Heart right ventricle (tissue), 16 donors: ENCODE results near the gene PPP4R4. TPM values are rescaled to one million over a fixed set of nuclear protein-coding genes. Genes with fewer than 3 reads are reported as not detected.

ENCODE experiments used
- ATAC-seq, 8 donors: fragments of 200-7000 bp; cut with Tn5 transposase; one replicate each; pipeline ENCODE4 v1.9.1; 2020; ENCODE audit warnings: mild to moderate bottlenecking in 8 of 8, moderate library complexity in 8 of 8, moderate number of reproducible peaks in 1 of 8
- DNase-seq, 2 donors: peaks; one replicate each; pipeline ENCODE4 v3.0.0-alpha.2; 2020
- H3K27ac ChIP-seq, 10 donors: fragments of 200-600 bp; sonication (generic) in 2 of 10; one replicate each; pipeline versions ENCODE4 v1.5.0 to v1.8.0; 2020 to 2022; ENCODE audit warnings: mild to moderate bottlenecking in 3 of 10
- H3K27me3 ChIP-seq, 7 donors: fragments of 200-600 bp; one replicate each; pipeline ENCODE4 v1.8.0; 2021 to 2022; ENCODE audit warnings: mild to moderate bottlenecking in 2 of 7
- H3K36me3 ChIP-seq, 9 donors: fragments of 200-600 bp; sonication (generic) in 1 of 9; one replicate each; pipeline versions ENCODE4 v1.5.0 to v1.8.0; 2020 to 2022; ENCODE audit warnings: mild to moderate bottlenecking in 2 of 9
- H3K4me1 ChIP-seq, 9 donors: fragments of 200-600 bp; sonication (generic) in 1 of 9; one replicate each; pipeline versions ENCODE4 v1.5.0 to v1.8.0; 2020 to 2022; ENCODE audit warnings: mild to moderate bottlenecking in 4 of 9
- H3K4me3 ChIP-seq, 10 donors: fragments of 200-600 bp; sonication (generic) in 2 of 10; one replicate each; pipeline versions ENCODE4 v1.5.0 to v1.8.0; 2020 to 2022; ENCODE audit warnings: mild to moderate bottlenecking in 7 of 10, moderate library complexity in 2 of 10
- H3K9me3 ChIP-seq, 11 donors: fragments of 200-600 bp in 10 of 11; sonication (generic) in 2 of 11; one replicate each; pipeline versions ENCODE4 v1.5.0 to v1.8.0; 2013 to 2022; ENCODE audit warnings: mild to moderate bottlenecking in 2 of 11, control low read depth in 1 of 11, moderate library complexity in 1 of 11
- CTCF ChIP-seq, 9 donors: fragments of 200-600 bp; sonication (generic) in 2 of 9; IDR thresholded peaks; one replicate each; pipeline versions ENCODE4 v1.5.0 to v1.8.0; 2021 to 2022; ENCODE audit warnings: antibody characterized with exemption in 9 of 9, mild to moderate bottlenecking in 5 of 9, moderate library complexity in 1 of 9
- WGBS, 2 donors: extraction: QIAGEN DNeasy Blood & Tissue Kit; methylation state at CpG; one replicate each; pipeline ENCODE4 v1.1.7; 2013; ENCODE audit warnings: inconsistent platforms in 1 of 2; 5-methylcytosine and 5-hydroxymethylcytosine counted together
- intact Hi-C, 10 donors: fragments of 100-400 bp; cut with DNase I; formaldehyde crosslinking; loops; one replicate each; pipeline versions ENCODE4 v1.11.1 to v1.14.2; 2022
- polyA plus RNA-seq, 2 donors: library from polyadenylated mRNA; stranded (reverse); fragments of 200-250 nt; gene quantifications; one replicate each; pipeline ENCODE4 v1.2.3, GENCODE V29; 2013
- total RNA-seq, 10 donors: library from RNA; stranded (reverse); fragmentation: NEBNext Ultra II Directional in 3 of 10; extraction: Animal tissue kit (Norgen Biotek cat#: 25700) in 3 of 10; gene quantifications; one replicate each; pipeline versions ENCODE4 v1.2.1 to v1.2.4, GENCODE V29; 2021 to 2023
- donor health status: Arrhythmogenic right ventricular cardiomyopathy.
- donor health status: ischemic (EF 13 %, LVEDD 7.1; RV severe dilation, severe dysfunction).
- donor health status: healthy with polysubstance abuse.
- donor health status: DM: no; HTN: yes; CAD: no.
- donor health status: DM: no; HTN: no; CAD: no.
- donor health status: ischemic (EF 25% LVEDD 6.9; RV normal size, moderate dysfunction).
- donor health status: ischemic (EF 25% LVEDD 5.7; RV mildly dilated, moderate dysfunction).
- donor health status: healthy.
- donor health status: DM: yes; HTN: yes; CAD: no.
- donor health status: Ischemic cardiomyopathy.
- donor health status: ischemic (EF 35%, LVEDD 5.7; RV mildly dilated, moderate dysfunction).
- donor health status: nonischemic (EF 11% LVEDD 7.7; RV severe dilation, severe dysfunction).
- donor health status: DM: yes; HTN: yes; CAD: no.
- donor health status: PGD.
- donor health status: ischemic (EF 29% LVEDD 5.4; RV normal size, mild dysfunction).
- donor health status: nonischemic (EF 23%, LVEDD 6.1; RV moderate dilation, normal function).

PPP4R4 gene
- total and polyA plus RNA-seq, 12 donors = 0.13 to 0.94 (median 0.31) TPM; not detected in 5

- TF ChIP-seq CTCF (IDR thresholded peaks at IDR 0.05) = no peak
- peaks cover 0 to 22% (median 0%) of the 10 kb centered on the region in 11 donors for H3K9me3 ChIP-seq
- H3K4me3 ChIP-seq = no peak overlapping the region
- WGBS, 2 donors = 72 to 85% methylated on average over 1 of the region's 1 CpG
- H3K27ac ChIP-seq = no peak overlapping the region
- no peak for ATAC-seq
- no peak for DNase-seq
- H3K4me1 ChIP-seq = no peaks in the 10 kb centered on the region
- intact Hi-C loops = no loop called here
- peaks cover 0 to 4% (median 0%) of the 10 kb centered on the region in 7 donors for H3K27me3 ChIP-seq
- H3K36me3 ChIP-seq = no peaks in the 10 kb centered on the region
Measured at GRCh38 chr14:94316692-94317091, 142.6 kb downstream of the PPP4R4 start.

- no peak overlapping the region for H3K4me3 ChIP-seq
- H3K4me1 ChIP-seq = no peaks in the 10 kb centered on the region
- peak in 1 of 8 donors; percentile 81 for ATAC-seq
- H3K27me3 ChIP-seq = peaks cover 0 to 4% (median 0%) of the 10 kb centered on the region in 7 donors
- peaks cover 0 to 22% (median 0%) of the 10 kb centered on the region in 11 donors for H3K9me3 ChIP-seq
- 49 to 51% methylated on average over 4 of the region's 4 CpGs for WGBS, 2 donors
- no peak for TF ChIP-seq CTCF (IDR thresholded peaks at IDR 0.05)
- no peak for DNase-seq
- intact Hi-C loops = no loop called here
- H3K27ac ChIP-seq = no peak overlapping the region
- no peaks in the 10 kb centered on the region for H3K36me3 ChIP-seq
Measured at GRCh38 chr14:94317259-94317658, 143.1 kb downstream of the PPP4R4 start.

GRCh38 chr14:94320243-94320642 lies 146.1 kb downstream of the PPP4R4 start:
- 62 to 68% methylated on average over 5 of the region's 5 CpGs for WGBS, 2 donors
- intact Hi-C loops = no loop called here
- DNase-seq = no peak

GRCh38 chr14:94321421-94322271 lies 147.5 kb downstream of the PPP4R4 start:
- H3K9me3 ChIP-seq = peaks cover 0 to 10% (median 0%) of the 10 kb centered on the region in 11 donors
- no peak for DNase-seq
- 76 to 79% methylated on average over 5 of the region's 5 CpGs for WGBS, 2 donors
- no peak overlapping the region for H3K27ac ChIP-seq
- TF ChIP-seq CTCF (IDR thresholded peaks at IDR 0.05) = no peak
- H3K27me3 ChIP-seq = peaks cover 0 to 9% (median 0%) of the 10 kb centered on the region in 7 donors
- no peaks in the 10 kb centered on the region for H3K36me3 ChIP-seq
- peak in 1 of 8 donors; percentile 38 for ATAC-seq
- intact Hi-C loops = no loop called here
- no peak overlapping the region for H3K4me3 ChIP-seq
- no peaks in the 10 kb centered on the region for H3K4me1 ChIP-seq

More at GRCh38 chr14:94320243-94320642, 146.1 kb downstream of the PPP4R4 start:
- Histone ChIP-seq H3K4me3 (no peak overlapping the region), H3K36me3 (no peaks in the 10 kb centered on the region), H3K9me3 (peaks cover 0 to 14% (median 0%) of the 10 kb centered on the region in 11 donors), H3K27ac (no peak overlapping the region), H3K4me1 (no peaks in the 10 kb centered on the region), H3K27me3 (peaks cover 0 to 6% (median 0%) of the 10 kb centered on the region in 7 donors)
- no peak for TF ChIP-seq CTCF (IDR thresholded peaks at IDR 0.05)
- no peak for ATAC-seq
